ENCODE results near the gene FRAS1.
"Not testable (repeated sequence)": the region's sequence is repeated elsewhere in the genome, so short reads cannot be mapped to it uniquely, and the experiment has no call there.

The FRAS1 gene

GRCh38 chr4:78307263-78307662 is 250.1 kb downstream of the FRAS1 start:
- not testable (repeated sequence) for H3K4me3 ChIP-seq (ENCODE audit: low read length in 2 of 2); H3K36me3 ChIP-seq (ENCODE audit: control insufficient read depth in 2 of 2, insufficient read depth in 2 of 2, low read length in 2 of 2); H3K4me1 ChIP-seq (ENCODE audit: control insufficient read depth, insufficient read depth, low read length); H3K27ac ChIP-seq (ENCODE audit: low read length); H3K9me3 ChIP-seq (ENCODE audit: control insufficient read depth in 2 of 2, low read length in 2 of 2); H3K27me3 ChIP-seq (ENCODE audit: control insufficient read depth in 1 of 2, insufficient read depth in 2 of 2, low read length in 2 of 2); H3K9ac ChIP-seq (ENCODE audit: low read length in 2 of 2)

GRCh38 chr4:78308517-78308916 is 251.4 kb downstream of the FRAS1 start:
- Histone ChIP-seq H3K9ac (ENCODE audit: low read length in 2 of 2) (no peak overlapping the region), H3K27me3 (ENCODE audit: control insufficient read depth in 1 of 2, insufficient read depth in 2 of 2, low read length in 2 of 2) (no peaks in the 10 kb centered on the region), H3K36me3 (ENCODE audit: control insufficient read depth in 2 of 2, insufficient read depth in 2 of 2, low read length in 2 of 2) (no peaks in the 10 kb centered on the region), H3K9me3 (ENCODE audit: control insufficient read depth in 2 of 2, low read length in 2 of 2) (no peaks in the 10 kb centered on the region), H3K27ac (ENCODE audit: low read length) (no peak overlapping the region), H3K4me1 (ENCODE audit: control insufficient read depth, insufficient read depth, low read length) (no peaks in the 10 kb centered on the region), H3K4me3 (ENCODE audit: low read length in 2 of 2) (no peak overlapping the region)

- Histone ChIP-seq H3K36me3 (ENCODE audit: control insufficient read depth in 2 of 2, insufficient read depth in 2 of 2, low read length in 2 of 2) (no peaks in the 10 kb centered on the region), H3K4me1 (ENCODE audit: control insufficient read depth, insufficient read depth, low read length) (no peaks in the 10 kb centered on the region), H3K9me3 (ENCODE audit: control insufficient read depth in 2 of 2, low read length in 2 of 2) (no peaks in the 10 kb centered on the region), H3K27ac (ENCODE audit: low read length) (no peak overlapping the region), H3K4me3 (ENCODE audit: low read length in 2 of 2) (no peak overlapping the region), H3K9ac (ENCODE audit: low read length in 2 of 2) (no peak overlapping the region), H3K27me3 (ENCODE audit: control insufficient read depth in 1 of 2, insufficient read depth in 2 of 2, low read length in 2 of 2) (no peaks in the 10 kb centered on the region)
Measured at GRCh38 chr4:78309352-78309751, 252.2 kb downstream of the FRAS1 start.

GRCh38 chr4:78310007-78310739 is 253.1 kb downstream of the FRAS1 start:
- H3K9me3 ChIP-seq (ENCODE audit: control insufficient read depth in 2 of 2, low read length in 2 of 2) = no peaks in the 10 kb centered on the region
- H3K4me1 ChIP-seq (ENCODE audit: control insufficient read depth, insufficient read depth, low read length) = no peaks in the 10 kb centered on the region
- no peak overlapping the region for H3K4me3 ChIP-seq (ENCODE audit: low read length in 2 of 2)
- no peaks in the 10 kb centered on the region for H3K27me3 ChIP-seq (ENCODE audit: control insufficient read depth in 1 of 2, insufficient read depth in 2 of 2, low read length in 2 of 2)
- no peak overlapping the region for H3K27ac ChIP-seq (ENCODE audit: low read length)
- no peak overlapping the region for H3K9ac ChIP-seq (ENCODE audit: low read length in 2 of 2)
- H3K36me3 ChIP-seq (ENCODE audit: control insufficient read depth in 2 of 2, insufficient read depth in 2 of 2, low read length in 2 of 2) = no peaks in the 10 kb centered on the region

- Histone ChIP-seq H3K27ac (ENCODE audit: low read length) (no peak overlapping the region), H3K27me3 (ENCODE audit: control insufficient read depth in 1 of 2, insufficient read depth in 2 of 2, low read length in 2 of 2) (no peaks in the 10 kb centered on the region), H3K9ac (ENCODE audit: low read length in 2 of 2) (no peak overlapping the region), H3K36me3 (ENCODE audit: control insufficient read depth in 2 of 2, insufficient read depth in 2 of 2, low read length in 2 of 2) (no peaks in the 10 kb centered on the region), H3K4me1 (ENCODE audit: control insufficient read depth, insufficient read depth, low read length) (no peaks in the 10 kb centered on the region), H3K4me3 (ENCODE audit: low read length in 2 of 2) (no peak overlapping the region), H3K9me3 (ENCODE audit: control insufficient read depth in 2 of 2, low read length in 2 of 2) (no peaks in the 10 kb centered on the region)
Measured at GRCh38 chr4:78310740-78311115, 253.6 kb downstream of the FRAS1 start.

GRCh38 chr4:78311306-78311705 is 254.2 kb downstream of the FRAS1 start:
- Histone ChIP-seq H3K36me3 (ENCODE audit: control insufficient read depth in 2 of 2, insufficient read depth in 2 of 2, low read length in 2 of 2) (no peaks in the 10 kb centered on the region), H3K27me3 (ENCODE audit: control insufficient read depth in 1 of 2, insufficient read depth in 2 of 2, low read length in 2 of 2) (no peaks in the 10 kb centered on the region), H3K27ac (ENCODE audit: low read length) (no peak overlapping the region), H3K4me3 (ENCODE audit: low read length in 2 of 2) (no peak overlapping the region), H3K4me1 (ENCODE audit: control insufficient read depth, insufficient read depth, low read length) (no peaks in the 10 kb centered on the region), H3K9me3 (ENCODE audit: control insufficient read depth in 2 of 2, low read length in 2 of 2) (no peaks in the 10 kb centered on the region), H3K9ac (ENCODE audit: low read length in 2 of 2) (no peak overlapping the region)

- Histone ChIP-seq H3K9me3 (ENCODE audit: control insufficient read depth in 2 of 2, low read length in 2 of 2) (no peaks in the 10 kb centered on the region), H3K9ac (ENCODE audit: low read length in 2 of 2) (no peak overlapping the region), H3K27ac (ENCODE audit: low read length) (no peak overlapping the region), H3K27me3 (ENCODE audit: control insufficient read depth in 1 of 2, insufficient read depth in 2 of 2, low read length in 2 of 2) (no peaks in the 10 kb centered on the region), H3K4me1 (ENCODE audit: control insufficient read depth, insufficient read depth, low read length) (no peaks in the 10 kb centered on the region), H3K36me3 (ENCODE audit: control insufficient read depth in 2 of 2, insufficient read depth in 2 of 2, low read length in 2 of 2) (no peaks in the 10 kb centered on the region), H3K4me3 (ENCODE audit: low read length in 2 of 2) (no peak overlapping the region)
Measured at GRCh38 chr4:78312989-78313753, 256.0 kb downstream of the FRAS1 start.

- no peaks in the 10 kb centered on the region for H3K36me3 ChIP-seq (ENCODE audit: control insufficient read depth in 2 of 2, insufficient read depth in 2 of 2, low read length in 2 of 2)
- no peak overlapping the region for H3K9ac ChIP-seq (ENCODE audit: low read length in 2 of 2)
- no peak overlapping the region for H3K4me3 ChIP-seq (ENCODE audit: low read length in 2 of 2)
- no peak overlapping the region for H3K27ac ChIP-seq (ENCODE audit: low read length)
- no peaks in the 10 kb centered on the region for H3K9me3 ChIP-seq (ENCODE audit: control insufficient read depth in 2 of 2, low read length in 2 of 2)
- H3K27me3 ChIP-seq (ENCODE audit: control insufficient read depth in 1 of 2, insufficient read depth in 2 of 2, low read length in 2 of 2) = no peaks in the 10 kb centered on the region
- no peaks in the 10 kb centered on the region for H3K4me1 ChIP-seq (ENCODE audit: control insufficient read depth, insufficient read depth, low read length)
Measured at GRCh38 chr4:78313754-78314120, 256.6 kb downstream of the FRAS1 start.

GRCh38 chr4:78318126-78318525 is 261.0 kb downstream of the FRAS1 start:
- Histone ChIP-seq H3K4me1 (ENCODE audit: control insufficient read depth, insufficient read depth, low read length) (no peaks in the 10 kb centered on the region), H3K27me3 (ENCODE audit: control insufficient read depth in 1 of 2, insufficient read depth in 2 of 2, low read length in 2 of 2) (no peaks in the 10 kb centered on the region), H3K36me3 (ENCODE audit: control insufficient read depth in 2 of 2, insufficient read depth in 2 of 2, low read length in 2 of 2) (no peaks in the 10 kb centered on the region), H3K4me3 (ENCODE audit: low read length in 2 of 2) (no peak overlapping the region), H3K9me3 (ENCODE audit: control insufficient read depth in 2 of 2, low read length in 2 of 2) (no peaks in the 10 kb centered on the region), H3K9ac (ENCODE audit: low read length in 2 of 2) (no peak overlapping the region), H3K27ac (ENCODE audit: low read length) (no peak overlapping the region)

- Histone ChIP-seq H3K36me3 (ENCODE audit: control insufficient read depth in 2 of 2, insufficient read depth in 2 of 2, low read length in 2 of 2) (no peaks in the 10 kb centered on the region), H3K9me3 (ENCODE audit: control insufficient read depth in 2 of 2, low read length in 2 of 2) (no peaks in the 10 kb centered on the region), H3K27me3 (ENCODE audit: control insufficient read depth in 1 of 2, insufficient read depth in 2 of 2, low read length in 2 of 2) (no peaks in the 10 kb centered on the region), H3K9ac (ENCODE audit: low read length in 2 of 2) (no peak overlapping the region), H3K4me1 (ENCODE audit: control insufficient read depth, insufficient read depth, low read length) (no peaks in the 10 kb centered on the region), H3K4me3 (ENCODE audit: low read length in 2 of 2) (no peak overlapping the region), H3K27ac (ENCODE audit: low read length) (no peak overlapping the region)
Measured at GRCh38 chr4:78320349-78320935, 263.3 kb downstream of the FRAS1 start.

GRCh38 chr4:78322032-78322431 is 264.9 kb downstream of the FRAS1 start:
- Histone ChIP-seq H3K27ac (ENCODE audit: low read length) (no peak overlapping the region), H3K4me3 (ENCODE audit: low read length in 2 of 2) (no peak overlapping the region), H3K27me3 (ENCODE audit: control insufficient read depth in 1 of 2, insufficient read depth in 2 of 2, low read length in 2 of 2) (no peaks in the 10 kb centered on the region), H3K9me3 (ENCODE audit: control insufficient read depth in 2 of 2, low read length in 2 of 2) (no peaks in the 10 kb centered on the region), H3K9ac (ENCODE audit: low read length in 2 of 2) (no peak overlapping the region), H3K36me3 (ENCODE audit: control insufficient read depth in 2 of 2, insufficient read depth in 2 of 2, low read length in 2 of 2) (no peaks in the 10 kb centered on the region), H3K4me1 (ENCODE audit: control insufficient read depth, insufficient read depth, low read length) (no peaks in the 10 kb centered on the region)

Data from stomach smooth muscle (tissue), 2 donors.